Measurements from ENCODE around the gene GSDME.

GSDME gene

DNA sequence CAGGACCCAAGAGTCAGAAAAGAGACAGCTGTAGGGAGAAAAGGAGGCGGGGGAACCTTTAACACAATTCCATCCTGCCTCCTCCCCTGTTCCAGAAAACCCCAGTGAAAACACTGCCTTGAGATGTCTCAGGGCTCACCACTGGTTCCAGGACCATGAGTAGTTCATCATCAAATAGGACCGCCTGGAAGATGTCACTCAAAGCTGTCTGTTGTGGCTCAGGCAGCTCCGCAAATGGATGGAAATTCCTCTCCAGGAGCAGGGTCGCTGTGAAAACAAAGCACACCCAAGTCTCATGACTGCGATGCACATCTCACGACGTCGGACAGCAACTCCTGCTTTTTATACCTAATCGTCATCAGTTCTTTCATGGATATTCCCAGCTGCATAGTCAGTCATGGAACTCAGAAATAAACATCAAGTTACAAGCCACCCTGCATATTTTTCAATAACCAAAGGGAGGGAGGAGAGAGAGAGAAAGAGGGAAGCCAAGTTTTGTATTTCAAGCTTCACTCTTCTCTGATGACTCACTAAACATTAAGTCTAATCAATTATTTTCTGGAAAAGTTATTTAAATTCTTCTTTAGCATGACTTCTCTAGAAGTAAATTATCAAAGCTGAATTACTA, 49.2 kb downstream of the GSDME start:
- H3K4me1 ChIP-seq (ENCODE audit: insufficient read depth, low read length): no peaks in the 10 kb centered on the region
- H3K4me3 ChIP-seq (ENCODE audit: low read length): no peak overlapping the region

DNA sequence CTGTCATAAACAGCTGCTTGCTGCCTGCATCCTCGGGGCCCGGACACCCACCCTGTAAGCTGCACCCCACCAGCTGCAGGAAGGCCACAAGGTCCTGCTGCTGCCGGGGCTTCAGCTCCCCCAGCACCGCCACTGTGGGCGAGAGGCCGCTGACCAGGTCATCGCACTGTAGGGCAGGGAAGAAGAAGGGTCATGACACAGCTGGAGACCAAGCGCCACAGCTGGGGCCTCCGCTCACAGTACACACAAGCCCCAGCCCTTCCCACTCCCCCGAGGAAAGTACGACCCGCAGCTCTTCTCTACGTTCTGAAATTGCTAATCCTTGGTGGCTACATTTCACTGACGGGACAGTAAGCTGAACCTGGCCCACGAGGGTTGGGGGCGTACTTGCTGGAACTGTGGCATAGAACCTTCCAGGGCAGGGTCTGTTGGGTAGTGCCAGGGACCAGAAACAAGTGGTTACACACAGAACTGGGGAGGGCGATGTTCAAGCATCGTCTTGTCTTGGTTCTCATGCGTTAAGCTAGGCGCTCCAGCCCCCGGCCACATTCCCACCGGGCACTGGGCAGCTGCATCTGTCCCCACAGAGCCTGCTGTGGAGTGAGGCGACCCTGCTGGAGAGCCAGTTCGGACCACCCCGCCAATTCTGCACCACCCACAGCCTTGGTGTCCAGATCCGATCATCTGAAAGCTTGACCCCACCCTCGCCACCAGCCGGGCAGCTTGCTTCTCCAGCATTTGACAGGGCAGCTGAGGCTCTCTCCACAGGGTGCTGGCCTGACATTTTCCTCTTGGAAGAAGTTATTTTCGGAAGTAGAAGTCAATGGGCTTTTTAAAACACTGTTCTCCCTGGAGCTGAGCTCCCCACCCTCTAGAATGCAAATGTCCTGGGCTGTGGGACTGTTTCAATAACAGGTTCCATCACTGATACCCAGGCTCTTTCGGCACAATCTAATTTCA, 50.8 kb downstream of the GSDME start:
- Histone ChIP-seq H2AFZ (ENCODE audit: low read depth, low read length) (no peak overlapping the region), H3K36me3 (ENCODE audit: insufficient read depth, low read length) (peaks cover 27% of the 10 kb centered on the region), H3K4me3 (ENCODE audit: low read length) (no peak overlapping the region), H3K4me1 (ENCODE audit: insufficient read depth, low read length) (no peaks in the 10 kb centered on the region), H3K27me3 (ENCODE audit: insufficient read depth, low read length) (no peaks in the 10 kb centered on the region), H3K9me3 (ENCODE audit: low read length) (peaks cover 2% of the 10 kb centered on the region)

More for the DNA sequence above, 49.2 kb downstream of the GSDME start:
- Histone ChIP-seq H3K27me3 (ENCODE audit: insufficient read depth, low read length) (no peaks in the 10 kb centered on the region), H3K36me3 (ENCODE audit: insufficient read depth, low read length) (peaks cover 22% of the 10 kb centered on the region), H3K9me3 (ENCODE audit: low read length) (peaks cover 2% of the 10 kb centered on the region), H2AFZ (ENCODE audit: low read depth, low read length) (no peak overlapping the region)

DNA sequence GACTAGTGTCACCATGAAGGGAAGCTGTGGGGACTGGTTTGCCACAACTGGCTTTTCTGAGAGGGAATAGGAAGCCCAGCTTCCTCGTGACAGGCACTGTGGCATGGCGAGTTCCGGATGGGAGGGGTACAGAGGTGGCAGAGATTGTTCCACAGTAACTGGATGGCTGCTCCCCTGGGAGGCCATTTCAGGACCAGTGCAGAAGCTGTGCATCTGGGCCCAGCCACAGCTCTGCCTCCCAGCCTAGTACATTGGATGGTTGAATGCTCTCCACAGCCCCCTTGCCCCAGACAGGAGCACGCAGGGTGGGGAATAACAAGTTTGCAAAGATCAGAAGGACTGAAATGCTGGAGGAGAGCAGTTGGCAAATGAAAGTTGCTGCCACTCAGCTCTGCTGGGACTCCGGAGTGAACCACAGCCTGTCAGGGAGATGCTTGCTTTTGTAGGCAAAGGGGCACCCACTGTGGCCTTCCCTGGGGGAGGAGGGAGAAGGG, 51.8 kb downstream of the GSDME start:
- H3K4me1 ChIP-seq (ENCODE audit: insufficient read depth, low read length): no peaks in the 10 kb centered on the region
- peaks cover 2% of the 10 kb centered on the region for H3K9me3 ChIP-seq (ENCODE audit: low read length)
- no peaks in the 10 kb centered on the region for H3K27me3 ChIP-seq (ENCODE audit: insufficient read depth, low read length)
- H3K36me3 ChIP-seq (ENCODE audit: insufficient read depth, low read length): peaks cover 27% of the 10 kb centered on the region
- no peak overlapping the region for H2AFZ ChIP-seq (ENCODE audit: low read depth, low read length)
- no peak overlapping the region for H3K4me3 ChIP-seq (ENCODE audit: low read length)

DNA sequence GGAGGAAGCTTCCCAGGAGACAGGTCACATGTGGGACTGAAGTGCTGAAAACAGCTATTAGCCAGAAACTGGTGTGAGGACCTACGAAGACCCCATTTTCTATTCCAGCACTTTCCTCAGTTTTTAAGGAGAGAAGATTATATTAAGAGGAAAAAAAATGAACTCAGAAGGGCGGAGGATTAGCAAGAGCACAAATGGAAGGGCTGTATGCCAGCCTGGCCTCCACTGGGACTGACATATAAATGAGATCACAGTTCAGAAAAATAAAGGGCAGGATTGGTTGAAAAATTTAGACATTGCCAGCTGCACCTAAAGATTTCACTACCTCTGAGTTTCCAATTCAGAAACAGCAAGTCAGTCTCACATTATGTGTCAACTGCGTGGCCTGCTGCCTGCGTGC, 53.0 kb downstream of the GSDME start:
- no peak overlapping the region for H2AFZ ChIP-seq (ENCODE audit: low read depth, low read length)
- peaks cover 4% of the 10 kb centered on the region for H3K4me1 ChIP-seq (ENCODE audit: insufficient read depth, low read length)
- no peaks in the 10 kb centered on the region for H3K27me3 ChIP-seq (ENCODE audit: insufficient read depth, low read length)
- H3K4me3 ChIP-seq (ENCODE audit: low read length): no peak overlapping the region
- H3K9me3 ChIP-seq (ENCODE audit: low read length): peaks cover 2% of the 10 kb centered on the region
- H3K36me3 ChIP-seq (ENCODE audit: insufficient read depth, low read length): peaks cover 25% of the 10 kb centered on the region

DNA sequence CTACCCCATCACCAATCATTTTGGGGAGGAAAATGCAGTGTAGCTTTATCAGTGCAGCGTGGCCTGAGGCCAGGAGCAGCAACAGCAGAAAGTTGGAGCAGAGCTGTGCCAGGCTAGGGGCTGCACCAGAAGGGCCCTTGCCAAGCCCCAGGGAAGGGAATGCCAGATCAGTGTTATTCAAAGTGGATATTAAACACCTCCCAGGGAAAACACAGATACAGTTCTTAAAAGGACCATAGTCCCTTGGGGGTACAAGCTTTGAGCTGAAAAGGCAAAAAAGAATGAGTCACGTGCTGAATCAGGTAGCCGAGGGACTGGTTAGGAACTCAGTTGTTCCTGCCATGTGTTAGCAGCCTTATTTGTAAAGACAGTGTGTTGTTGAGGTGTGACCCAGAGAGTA, 54.0 kb downstream of the GSDME start:
- Histone ChIP-seq H3K27me3 (ENCODE audit: insufficient read depth, low read length) (no peaks in the 10 kb centered on the region), H3K4me1 (ENCODE audit: insufficient read depth, low read length) (peaks cover 14% of the 10 kb centered on the region), H3K4me3 (ENCODE audit: low read length) (no peak overlapping the region), H2AFZ (ENCODE audit: low read depth, low read length) (no peak overlapping the region), H3K9me3 (ENCODE audit: low read length) (peaks cover 2% of the 10 kb centered on the region), H3K36me3 (ENCODE audit: insufficient read depth, low read length) (peaks cover 25% of the 10 kb centered on the region)

DNA sequence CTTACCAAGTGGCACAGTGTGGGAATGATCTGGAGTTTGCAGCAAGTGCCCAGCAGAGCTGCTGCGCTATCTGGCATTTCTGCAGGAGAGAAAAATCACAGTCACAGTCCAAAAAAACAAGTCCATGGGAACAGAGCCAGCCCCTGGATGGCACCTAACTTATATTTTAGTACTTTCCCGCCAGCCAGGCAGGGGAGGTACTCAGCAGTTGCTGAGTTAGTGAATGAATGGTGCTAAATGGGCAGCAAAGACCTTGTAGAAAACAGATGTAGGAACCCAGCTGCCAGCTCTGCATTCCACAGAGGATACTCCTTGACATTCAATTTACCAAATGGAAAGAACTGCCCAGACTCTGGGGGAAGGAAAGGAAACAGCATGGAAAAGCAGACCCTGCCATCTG, 54.5 kb downstream of the GSDME start:
- peaks cover 17% of the 10 kb centered on the region for H3K4me1 ChIP-seq (ENCODE audit: insufficient read depth, low read length)
- H3K4me3 ChIP-seq (ENCODE audit: low read length): no peak overlapping the region
- H3K9me3 ChIP-seq (ENCODE audit: low read length): peaks cover 2% of the 10 kb centered on the region
- peaks cover 25% of the 10 kb centered on the region for H3K36me3 ChIP-seq (ENCODE audit: insufficient read depth, low read length)
- no peak overlapping the region for H2AFZ ChIP-seq (ENCODE audit: low read depth, low read length)
- no peaks in the 10 kb centered on the region for H3K27me3 ChIP-seq (ENCODE audit: insufficient read depth, low read length)

DNA sequence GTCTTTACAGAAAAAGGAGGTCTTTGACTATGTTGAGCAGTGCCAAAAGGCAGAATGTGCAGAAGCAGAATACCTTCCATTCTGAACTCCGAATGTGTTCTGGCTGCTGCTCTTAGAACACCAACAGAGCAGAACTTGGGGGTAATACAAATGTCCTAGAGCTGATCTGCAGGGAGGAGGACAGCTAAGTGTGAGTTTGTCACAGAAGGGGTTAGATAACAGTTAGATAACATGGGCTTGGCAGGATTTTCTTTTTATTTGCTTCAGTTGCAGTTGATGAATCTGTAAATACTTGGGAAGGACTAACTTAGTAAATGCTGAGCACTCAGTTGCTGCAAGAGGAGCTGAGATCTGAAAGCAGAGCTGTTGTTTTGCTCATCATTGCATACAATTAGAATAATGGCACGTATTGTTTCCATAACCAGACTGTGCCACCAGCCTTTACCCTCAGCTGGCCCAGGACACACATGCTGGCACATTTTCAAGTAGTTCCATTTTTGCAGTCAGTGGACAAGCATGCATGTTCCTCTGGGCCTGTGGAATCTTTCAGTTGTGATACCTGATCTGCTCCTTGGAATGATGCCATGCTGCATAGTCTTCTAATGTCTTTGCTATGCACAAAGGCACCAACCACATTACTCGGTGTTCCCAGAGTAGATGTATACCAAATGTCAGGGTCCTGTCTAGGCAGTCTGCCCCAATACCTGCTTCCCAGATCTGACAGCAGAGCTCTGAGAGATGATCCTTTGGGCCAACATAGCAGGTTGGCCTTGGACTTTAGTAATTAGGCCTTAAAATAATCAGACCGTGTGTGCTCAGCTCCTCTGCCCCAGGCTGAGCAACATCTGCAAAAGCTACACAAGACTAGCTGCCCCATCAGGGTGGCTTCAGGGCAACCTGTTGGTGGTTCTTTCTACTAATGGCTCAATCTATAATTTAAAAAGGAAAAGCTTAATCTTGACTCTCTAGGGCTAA, 55.7 kb downstream of the GSDME start:
- Histone ChIP-seq H3K4me1 (ENCODE audit: insufficient read depth, low read length) (peaks cover 17% of the 10 kb centered on the region), H3K36me3 (ENCODE audit: insufficient read depth, low read length) (peaks cover 14% of the 10 kb centered on the region), H3K4me3 (ENCODE audit: low read length) (no peak overlapping the region), H3K9me3 (ENCODE audit: low read length) (peaks cover 2% of the 10 kb centered on the region), H3K27me3 (ENCODE audit: insufficient read depth, low read length) (no peaks in the 10 kb centered on the region), H2AFZ (ENCODE audit: low read depth, low read length) (no peak overlapping the region)

DNA sequence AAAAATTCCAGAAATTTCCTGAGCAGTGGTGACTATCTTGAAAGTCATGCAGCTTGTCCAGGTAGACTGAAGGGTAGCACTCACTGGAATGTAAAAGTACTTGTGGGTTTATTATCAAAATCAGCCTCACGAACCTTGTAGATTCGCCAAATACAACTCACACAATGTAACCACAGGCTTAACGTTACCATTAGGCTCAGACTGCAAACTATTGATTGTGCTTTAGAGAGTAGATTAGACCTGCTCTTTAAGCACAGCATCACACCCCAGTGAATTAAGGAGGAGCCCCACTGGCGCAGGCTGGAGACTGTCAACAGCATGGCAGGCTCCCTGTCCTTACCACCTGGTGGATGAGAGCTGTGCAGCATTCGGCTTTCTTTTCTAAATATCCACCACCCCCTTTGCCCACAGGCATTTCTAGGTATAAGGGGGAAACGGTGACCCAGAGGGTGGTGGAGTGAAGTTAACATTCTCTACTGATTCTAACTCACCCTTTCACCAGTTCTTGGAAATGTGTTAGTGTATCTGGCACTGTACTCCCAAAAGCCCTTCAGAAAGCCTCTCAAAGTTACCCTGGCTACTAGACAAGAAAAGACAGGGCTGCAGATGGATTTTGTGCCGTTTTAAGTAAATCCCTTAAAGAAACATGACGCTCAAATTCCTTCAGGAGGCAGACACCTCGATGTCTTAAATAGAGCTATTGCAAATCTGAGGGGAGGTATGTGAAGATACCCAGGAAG, 56.6 kb downstream of the GSDME start:
- H3K4me1 ChIP-seq (ENCODE audit: insufficient read depth, low read length): peaks cover 17% of the 10 kb centered on the region
- H3K9me3 ChIP-seq (ENCODE audit: low read length): no peaks in the 10 kb centered on the region
- no peaks in the 10 kb centered on the region for H3K27me3 ChIP-seq (ENCODE audit: insufficient read depth, low read length)
- H2AFZ ChIP-seq (ENCODE audit: low read depth, low read length): no peak overlapping the region
- H3K4me3 ChIP-seq (ENCODE audit: low read length): no peak overlapping the region
- peaks cover 9% of the 10 kb centered on the region for H3K36me3 ChIP-seq (ENCODE audit: insufficient read depth, low read length)

DNA sequence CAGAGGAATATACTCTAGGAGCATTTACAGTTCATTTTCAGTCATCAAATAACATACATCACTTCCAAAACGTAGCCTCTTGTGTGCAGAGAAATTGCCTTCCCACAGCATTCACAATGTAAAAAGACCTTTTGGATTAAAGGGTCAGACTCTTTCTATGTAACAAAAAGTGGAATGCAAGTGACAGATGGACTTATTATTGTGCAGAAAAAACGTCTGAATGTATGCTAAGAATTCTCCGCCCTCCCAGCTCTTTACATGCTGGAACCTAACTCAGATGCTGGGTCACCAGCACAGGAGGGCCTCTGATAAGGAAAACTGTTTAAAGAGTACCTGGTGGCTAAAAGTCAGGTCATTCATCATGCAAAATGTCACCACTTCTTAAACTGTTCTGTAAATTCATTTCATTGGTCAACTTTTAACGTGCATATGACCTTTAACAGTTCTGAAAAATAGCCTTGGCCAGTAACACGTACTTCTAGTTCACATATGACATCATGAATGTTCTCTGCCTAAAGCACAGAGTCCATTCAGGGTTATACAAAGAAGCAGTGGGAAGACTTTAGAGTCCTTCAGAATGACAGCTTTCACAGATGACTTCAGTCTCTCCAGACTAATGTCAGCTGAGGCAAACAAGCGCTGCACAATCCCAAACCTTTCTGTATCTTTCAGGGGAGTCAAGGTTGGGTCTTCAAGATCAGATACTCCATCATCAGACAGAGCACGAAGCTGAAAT, 58.6 kb downstream of the GSDME start:
- peaks cover 17% of the 10 kb centered on the region for H3K4me1 ChIP-seq (ENCODE audit: insufficient read depth, low read length)
- no peaks in the 10 kb centered on the region for H3K27me3 ChIP-seq (ENCODE audit: insufficient read depth, low read length)
- no peak overlapping the region for H2AFZ ChIP-seq (ENCODE audit: low read depth, low read length)
- peaks cover 6% of the 10 kb centered on the region for H3K36me3 ChIP-seq (ENCODE audit: insufficient read depth, low read length)
- H3K9me3 ChIP-seq (ENCODE audit: low read length): no peaks in the 10 kb centered on the region
- H3K4me3 ChIP-seq (ENCODE audit: low read length): no peak overlapping the region

DNA sequence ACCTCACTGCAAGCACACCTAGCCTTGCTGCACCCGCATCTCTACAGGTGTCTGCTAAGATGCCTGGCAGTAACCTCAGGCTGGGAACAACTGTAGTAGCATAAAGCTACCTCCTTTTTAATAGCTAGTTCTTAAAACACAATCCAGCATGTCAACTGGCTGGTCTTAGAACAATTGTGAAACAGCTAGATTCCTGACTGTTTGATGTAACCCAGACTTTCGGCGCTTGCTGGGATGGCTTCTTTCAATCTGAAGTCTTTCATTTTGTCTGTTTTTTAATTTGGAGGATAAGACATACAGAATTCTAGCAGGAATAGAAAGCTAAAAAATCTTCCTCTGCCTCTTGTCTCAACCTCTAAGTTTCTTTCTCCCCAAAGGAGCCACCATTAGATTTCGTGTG, 59.8 kb downstream of the GSDME start:
- Histone ChIP-seq H2AFZ (ENCODE audit: low read depth, low read length) (no peak overlapping the region), H3K9me3 (ENCODE audit: low read length) (no peaks in the 10 kb centered on the region), H3K4me1 (ENCODE audit: insufficient read depth, low read length) (peaks cover 17% of the 10 kb centered on the region), H3K27me3 (ENCODE audit: insufficient read depth, low read length) (no peaks in the 10 kb centered on the region), H3K36me3 (ENCODE audit: insufficient read depth, low read length) (no peaks in the 10 kb centered on the region), H3K4me3 (ENCODE audit: low read length) (no peak overlapping the region)

DNA sequence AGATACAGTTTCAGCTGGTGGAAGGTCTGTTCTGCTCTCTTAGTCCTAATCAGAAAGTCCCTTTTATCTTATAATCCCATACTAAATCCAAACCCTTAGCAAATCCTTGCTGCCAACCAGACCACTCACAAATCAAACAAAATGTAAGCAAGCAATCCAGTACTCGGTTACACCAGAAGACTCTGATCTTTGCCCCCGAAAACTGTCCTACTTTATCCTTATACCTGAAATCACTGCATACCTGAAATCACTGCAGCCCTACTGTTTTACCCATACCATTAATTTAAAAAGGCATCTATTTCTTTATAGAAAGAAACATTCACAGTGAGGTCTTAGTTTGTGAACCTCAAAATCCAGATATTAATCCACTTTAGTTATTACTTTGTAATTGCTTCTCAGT, 64.7 kb downstream of the GSDME start:
- H3K27me3 ChIP-seq (ENCODE audit: insufficient read depth, low read length): no peaks in the 10 kb centered on the region

DNA sequence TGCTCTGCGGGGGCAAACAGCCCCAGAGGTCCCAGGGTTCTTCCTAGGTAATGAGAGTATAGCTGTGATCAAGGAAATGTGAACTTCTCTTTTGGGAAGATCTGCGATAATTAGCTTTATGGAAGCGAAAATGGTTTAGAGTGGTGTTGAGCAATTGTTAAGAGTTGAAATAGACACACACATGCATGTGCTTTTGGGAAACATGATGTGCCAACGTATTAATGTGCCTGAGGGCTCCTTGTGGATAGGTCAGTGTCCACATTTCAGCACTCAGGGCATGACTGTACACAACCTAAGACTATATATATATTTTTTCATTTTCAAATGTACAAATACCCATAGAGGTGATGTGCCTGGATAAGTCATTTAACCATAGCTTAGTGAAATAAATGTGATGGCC, 67.0 kb downstream of the GSDME start:
- H2AFZ ChIP-seq (ENCODE audit: low read depth, low read length): no peak overlapping the region
- no peaks in the 10 kb centered on the region for H3K9me3 ChIP-seq (ENCODE audit: low read length)
- no peaks in the 10 kb centered on the region for H3K27me3 ChIP-seq (ENCODE audit: insufficient read depth, low read length)
- H3K36me3 ChIP-seq (ENCODE audit: insufficient read depth, low read length): no peaks in the 10 kb centered on the region
- H3K4me1 ChIP-seq (ENCODE audit: insufficient read depth, low read length): peaks cover 7% of the 10 kb centered on the region
- no peak overlapping the region for H3K4me3 ChIP-seq (ENCODE audit: low read length)

More for the DNA sequence above, 64.7 kb downstream of the GSDME start:
- no peaks in the 10 kb centered on the region for H3K4me1 ChIP-seq (ENCODE audit: insufficient read depth, low read length)
- no peak overlapping the region for H2AFZ ChIP-seq (ENCODE audit: low read depth, low read length)
- no peaks in the 10 kb centered on the region for H3K36me3 ChIP-seq (ENCODE audit: insufficient read depth, low read length)
- no peaks in the 10 kb centered on the region for H3K9me3 ChIP-seq (ENCODE audit: low read length)
- H3K4me3 ChIP-seq (ENCODE audit: low read length): no peak overlapping the region
